Prostate gland (tissue), 2 donors: ENCODE data around the gene C18orf63.

ENCODE experiments used
- CTCF ChIP-seq, 4 experiments: fragments of 200-600 bp in 2 of 4; fragments of 450-650 bp in 2 of 4; sonication (generic) in 2 of 4; IDR thresholded peaks; 1 replicate in 3 of 4; 2 replicates in 1 of 4; pipeline ENCODE4 v1.5.1; 2016 to 2019; ENCODE audit warnings: antibody characterized with exemption in 4 of 4, mild to moderate bottlenecking in 2 of 4, moderate library complexity in 2 of 4
- POLR2A ChIP-seq: fragments of 450-650 bp; IDR thresholded peaks from one replicate; pipeline ENCODE4 v1.6.1; 2016; ENCODE audit warnings: antibody characterized with exemption, mild to moderate bottlenecking
- POLR2AphosphoS5 ChIP-seq: sonication (generic); formaldehyde crosslinking; IDR thresholded peaks from one replicate; pipeline ENCODE4 v1.6.1; 2017; ENCODE audit warnings: antibody characterized with exemption

- TF ChIP-seq CTCF (IDR thresholded peaks at IDR 0.05) (no peak), POLR2A (no peak), POLR2AphosphoS5 (no peak)
These were observed 75.3 kb downstream of the C18orf63 start for GRCh38 chr18:74390900-74391299.
